Calu3 (cell line): ENCODE results near the gene PRKD3. TPM values are rescaled to one million over a fixed set of nuclear protein-coding genes. Genes with fewer than 3 reads are reported as not detected.

Experiments used
- BruUV-seq: library from RNA; stranded (reverse); fragments of 400-500 nt; replicated peaks from 2 replicates; lab custom pipeline; 2021; lab: Mats Ljungman, UMichigan
- CTCF ChIA-PET: fragments of 300-600 bp; sonication (Branson Sonifier 250); formaldehyde crosslinking; loops from one replicate; lab custom pipeline; 2022; ENCODE audit warnings: antibody characterized with exemption; lab: Charles Lee
- DNase-seq: peaks from one replicate; pipeline ENCODE4 v3.0.0; 2022
- H3K27ac Mint-ChIP-seq: one replicate; pipeline ENCODE4 v1.8.0; 2022; ENCODE audit warnings: mixed read lengths; ENCODE audit not compliant: unreplicated experiment
- H3K27me3 Mint-ChIP-seq: one replicate; pipeline ENCODE4 v1.8.0; 2022; ENCODE audit warnings: mixed read lengths; ENCODE audit not compliant: unreplicated experiment
- H3K36me3 Mint-ChIP-seq: one replicate; pipeline ENCODE4 v1.8.0; 2022; ENCODE audit warnings: mild to moderate bottlenecking, moderate library complexity, mixed read lengths; ENCODE audit not compliant: insufficient read depth, unreplicated experiment
- H3K4me1 Mint-ChIP-seq: one replicate; pipeline ENCODE4 v1.8.0; 2022; ENCODE audit warnings: mild to moderate bottlenecking, low read depth, mixed read lengths; ENCODE audit not compliant: unreplicated experiment
- H3K4me3 Mint-ChIP-seq: one replicate; pipeline ENCODE4 v1.8.0; 2022; ENCODE audit warnings: mild to moderate bottlenecking, low read depth, moderate library complexity, mixed read lengths; ENCODE audit not compliant: unreplicated experiment
- H3K9me3 Mint-ChIP-seq: one replicate; pipeline ENCODE4 v1.8.0; 2022; ENCODE audit warnings: low read depth, mixed read lengths; ENCODE audit not compliant: unreplicated experiment
- CTCF ChIP-seq: fragments of 200-600 bp; IDR thresholded peaks from one replicate; pipeline ENCODE4 v1.8.0; 2022; ENCODE audit warnings: antibody characterized with exemption; ENCODE audit not compliant: unreplicated experiment
- intact Hi-C: fragments of 100-400 bp; cut with micrococcal nuclease; formaldehyde crosslinking; loops from one replicate; pipeline ENCODE4 v1.10.0; 2022; ENCODE audit not compliant: unreplicated experiment
- total RNA-seq: library from RNA; stranded (reverse); gene quantifications from 2 replicates; pipeline ENCODE4 v1.2.3, GENCODE V29; 2022

The PRKD3 gene
- total RNA-seq, 1 experiment from 2014 or later: 33.4 TPM

GRCh38 chr2:37284381-37284780 is 40.3 kb downstream of the PRKD3 start:
- Mint-ChIP-seq H3K4me3 (no peak overlapping the region), H3K4me1 (no peaks in the 10 kb centered on the region), H3K36me3 (no peaks in the 10 kb centered on the region), H3K9me3 (no peaks in the 10 kb centered on the region), H3K27me3 (no peaks in the 10 kb centered on the region), H3K27ac (no peak overlapping the region)
- no peak for DNase-seq
- CTCF ChIA-PET: interaction anchor here (1.2 kb wide), 1 partner anchor 12 kb away, joined by 4 read pairs; no protein-coding TSS in a partner anchor
- intact Hi-C loops: no loop called here
- BruUV-seq: no TSS peak
- TF ChIP-seq CTCF: no peak

GRCh38 chr2:37283207-37283606 is 41.4 kb downstream of the PRKD3 start:
- no peak overlapping the region for H3K4me3 Mint-ChIP-seq
- CTCF ChIA-PET: interaction anchor here (1.2 kb wide), 1 partner anchor 11 kb away, joined by 4 read pairs; no protein-coding TSS in a partner anchor
- H3K27ac Mint-ChIP-seq: no peak overlapping the region
- DNase-seq: no peak
- BruUV-seq: no TSS peak
- intact Hi-C loops: no loop called here
- H3K36me3 Mint-ChIP-seq: no peaks in the 10 kb centered on the region
- no peak for TF ChIP-seq CTCF
- H3K27me3 Mint-ChIP-seq: no peaks in the 10 kb centered on the region
- H3K9me3 Mint-ChIP-seq: no peaks in the 10 kb centered on the region
- no peaks in the 10 kb centered on the region for H3K4me1 Mint-ChIP-seq

GRCh38 chr2:37282746-37283145 is 41.9 kb downstream of the PRKD3 start:
- no peak overlapping the region for H3K4me3 Mint-ChIP-seq
- H3K4me1 Mint-ChIP-seq: no peaks in the 10 kb centered on the region
- intact Hi-C loops: no loop called here
- no peaks in the 10 kb centered on the region for H3K36me3 Mint-ChIP-seq
- DNase-seq: no peak
- BruUV-seq: no TSS peak
- H3K27me3 Mint-ChIP-seq: no peaks in the 10 kb centered on the region
- TF ChIP-seq CTCF: no peak
- CTCF ChIA-PET: no interaction called here
- H3K9me3 Mint-ChIP-seq: no peaks in the 10 kb centered on the region
- no peak overlapping the region for H3K27ac Mint-ChIP-seq

DNA sequence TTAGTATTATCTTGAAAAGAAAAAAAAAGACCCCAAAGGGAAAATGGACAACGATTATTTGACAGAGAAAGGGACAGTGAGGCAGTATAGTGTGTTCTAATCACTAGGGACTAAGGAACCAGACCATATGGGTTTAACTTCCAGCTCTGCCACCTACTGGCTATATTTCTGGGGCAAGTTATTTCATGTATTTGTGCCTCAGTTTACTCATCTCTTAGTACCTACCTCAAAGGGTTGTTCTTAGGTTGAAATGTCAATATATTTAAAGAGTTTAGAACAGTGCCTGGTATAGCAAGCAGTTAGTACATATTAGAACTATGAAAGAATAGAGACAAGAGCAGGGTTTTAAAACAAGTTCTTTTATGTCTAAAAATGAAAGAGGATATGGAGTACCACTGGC is 42.7 kb downstream of the PRKD3 start:
- no peak for DNase-seq
- CTCF ChIA-PET: no interaction called here
- H3K4me1 Mint-ChIP-seq: no peaks in the 10 kb centered on the region
- H3K9me3 Mint-ChIP-seq: no peaks in the 10 kb centered on the region
- TF ChIP-seq CTCF: no peak
- H3K27me3 Mint-ChIP-seq: no peaks in the 10 kb centered on the region
- no TSS peak for BruUV-seq
- H3K36me3 Mint-ChIP-seq: no peaks in the 10 kb centered on the region
- no peak overlapping the region for H3K27ac Mint-ChIP-seq
- intact Hi-C loops: no loop called here
- no peak overlapping the region for H3K4me3 Mint-ChIP-seq
